ENCODE measurements around the gene ZNF117.
"Not testable (repeated sequence)": the region's sequence is repeated elsewhere in the genome, so short reads cannot be mapped to it uniquely, and the experiment has no call there.

Gene ZNF117

GRCh38 chr7:64996305-64996704 is 5.5 kb upstream of the ZNF117 start:
- DNase-seq, result no peak

GRCh38 chr7:64993901-64994300 is 3.1 kb upstream of the ZNF117 start:
- DNase-seq, result no peak

DNA sequence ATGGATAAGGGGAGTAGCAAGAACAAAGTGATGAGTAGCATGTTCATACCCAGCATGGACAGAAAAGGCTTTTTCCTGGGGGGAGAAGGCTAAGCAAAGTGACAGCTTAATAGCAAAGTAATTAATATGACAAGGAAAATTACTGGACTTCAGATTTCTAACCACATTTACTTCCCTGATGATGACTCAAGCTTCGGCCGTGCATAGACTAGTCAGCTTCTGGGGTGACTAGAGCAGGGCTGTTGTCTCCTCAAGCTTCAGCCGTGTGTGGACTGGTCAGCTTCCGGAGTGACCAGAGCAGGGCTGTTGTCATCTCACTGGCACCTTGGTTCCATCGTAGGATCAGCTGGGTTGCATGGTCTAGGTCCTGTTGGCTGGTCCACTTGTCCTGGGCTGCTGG is 2.1 kb upstream of the ZNF117 start:
- DNase-seq, result no peak

GRCh38 chr7:64990216-64990615 is 620 bp downstream of the ZNF117 start:
- DNase-seq, result no peak

DNA sequence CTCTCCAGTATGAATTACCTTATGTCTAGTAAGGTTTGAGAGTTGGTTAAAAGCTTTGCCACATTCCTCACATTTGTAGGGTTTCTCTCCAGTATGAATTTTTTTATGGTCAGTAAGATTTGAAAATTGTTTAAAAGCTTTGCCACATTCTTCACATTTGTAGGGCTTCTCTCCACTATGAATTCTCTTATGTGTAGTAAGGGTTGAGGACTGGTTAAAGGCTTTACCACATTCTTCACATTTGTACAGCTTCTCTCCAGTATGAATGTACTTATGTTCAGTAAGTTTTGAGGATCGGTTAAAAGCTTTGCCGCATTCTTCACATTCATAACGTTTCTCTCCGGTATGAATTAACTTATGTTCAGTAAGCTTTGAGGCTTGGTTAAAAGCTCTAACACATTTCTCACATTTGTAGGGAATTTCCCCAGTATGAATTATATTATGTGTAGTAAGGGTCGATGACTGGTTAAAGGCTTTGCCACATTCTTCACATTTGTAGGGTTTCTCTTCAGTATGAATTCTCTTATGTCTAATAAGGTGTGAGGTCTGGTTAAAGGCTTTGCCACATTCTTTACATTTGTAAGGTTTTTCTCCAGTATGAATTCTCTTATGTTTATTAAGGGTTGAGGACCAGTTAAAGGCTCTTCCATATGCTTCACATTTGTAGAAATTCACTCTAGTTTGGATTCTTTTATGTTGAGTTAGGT is 12.2 kb downstream of the ZNF117 start:
- DNase-seq, result no peak

DNA sequence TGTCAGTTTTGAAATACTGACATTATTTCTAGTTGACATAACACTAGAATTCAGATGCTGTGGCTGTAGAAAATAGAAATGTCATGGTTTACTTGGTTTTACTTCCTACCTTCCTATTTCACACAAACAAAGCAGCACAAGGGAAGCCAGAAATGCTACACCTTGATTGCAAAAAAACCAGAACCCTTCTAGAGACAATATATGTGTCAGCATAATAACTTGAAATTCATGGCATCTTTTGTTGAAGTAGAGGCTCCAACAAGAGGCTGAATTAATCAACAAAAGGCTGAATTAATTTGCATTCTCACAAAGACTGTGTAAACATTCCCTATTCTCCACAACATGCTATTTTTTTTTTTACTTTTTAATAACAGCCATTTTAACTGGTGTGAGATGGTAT is 25.2 kb downstream of the ZNF117 start:
- DNase-seq, result no peak

DNA sequence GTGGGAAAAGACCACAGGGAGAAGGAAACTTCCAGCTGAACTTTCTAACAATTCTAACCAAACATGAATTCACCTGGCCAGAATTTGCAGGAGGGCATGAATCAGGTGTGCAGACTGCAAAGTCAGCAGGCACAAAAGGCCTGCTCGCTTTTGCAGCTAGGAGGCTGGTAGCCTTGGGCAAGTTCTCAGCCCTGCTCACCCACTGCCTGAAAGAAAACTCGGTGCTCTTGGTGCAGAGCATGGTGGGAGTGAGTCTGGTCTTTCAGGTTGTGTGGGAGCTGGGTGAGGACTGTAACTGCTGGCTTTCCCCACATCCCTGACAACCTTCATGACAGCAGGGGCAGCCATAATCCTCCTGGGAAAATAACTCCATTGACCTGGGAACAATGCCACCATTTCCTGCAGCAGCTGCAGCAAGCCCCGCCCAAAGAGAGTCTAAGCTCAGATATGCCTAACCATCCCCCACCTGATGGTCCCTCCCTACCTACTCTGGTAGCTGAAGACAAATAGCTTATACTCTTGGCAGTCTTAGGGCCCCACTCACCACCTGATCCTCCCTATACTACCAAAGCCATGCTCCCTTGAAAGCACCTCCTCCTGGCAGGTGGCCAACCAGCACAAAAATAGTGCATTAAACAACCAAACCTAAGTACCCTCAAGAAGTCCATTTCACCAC is 31.6 kb downstream of the ZNF117 start:
- no peak for DNase-seq

DNA sequence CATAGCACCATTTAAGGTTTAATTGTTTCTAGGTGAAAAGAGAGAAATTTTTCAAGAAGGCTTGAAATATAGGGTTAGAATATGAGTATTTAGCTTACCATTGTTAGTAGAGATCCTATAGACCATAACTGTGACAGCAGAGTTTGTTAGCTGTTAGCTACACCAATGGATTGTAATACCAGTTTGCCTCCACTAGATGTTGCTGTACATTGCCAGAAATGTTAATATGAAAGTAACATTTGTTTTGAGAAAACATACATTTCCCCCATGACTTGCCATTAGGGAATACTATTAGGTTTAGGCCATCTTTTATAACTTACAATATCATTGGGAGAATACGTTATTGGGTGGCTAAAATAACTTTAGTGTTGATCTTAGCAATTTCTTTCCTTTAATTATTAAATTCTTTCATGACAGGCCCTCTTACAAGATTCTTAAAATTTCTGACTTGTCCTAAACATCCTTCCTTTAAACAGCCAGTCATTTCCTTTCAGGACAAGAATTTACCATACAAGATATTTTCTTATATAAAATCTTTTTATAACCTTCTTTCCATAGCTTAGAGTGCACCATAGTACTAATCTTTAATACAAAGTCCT is 39.5 kb downstream of the ZNF117 start:
- no peak for DNase-seq

DNA sequence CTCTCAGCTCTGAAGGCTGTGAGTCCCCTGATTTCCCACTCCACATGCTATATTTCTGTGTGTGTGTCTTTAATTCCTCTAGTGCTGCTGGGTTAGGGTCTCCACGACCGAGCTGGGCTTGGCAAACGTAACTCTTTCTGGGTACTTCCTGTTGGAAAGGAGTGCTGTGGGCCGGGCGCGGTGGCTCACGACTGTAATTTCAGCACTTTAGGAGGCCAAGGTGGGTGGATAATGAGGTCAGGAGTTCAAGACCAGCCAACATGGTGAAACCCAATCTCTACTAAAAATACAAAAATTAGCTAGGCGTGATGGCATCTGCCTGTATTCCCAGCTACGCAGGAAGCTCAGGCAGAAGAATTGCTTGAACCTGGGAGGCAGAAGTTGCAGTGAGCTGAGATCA is 40.2 kb downstream of the ZNF117 start:
- not testable (repeated sequence) for DNase-seq

DNA sequence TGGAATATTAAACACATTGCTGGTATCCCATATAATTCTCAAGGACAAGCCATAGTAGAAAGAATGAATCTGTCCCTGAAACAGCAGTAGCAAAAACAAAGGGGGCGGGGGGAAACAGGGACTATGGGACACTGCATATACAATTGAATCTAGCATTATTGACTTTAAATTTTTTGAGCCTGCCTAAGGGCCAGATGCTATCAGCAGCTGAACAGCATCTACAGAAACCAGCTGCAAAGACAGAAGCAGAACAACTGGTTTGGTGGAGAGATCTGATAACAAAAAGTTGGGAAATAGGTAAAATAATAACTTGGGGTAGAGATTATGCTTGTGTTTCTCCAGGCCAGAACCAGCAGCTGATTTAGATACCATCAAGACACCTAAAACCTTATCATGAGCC is 42.1 kb downstream of the ZNF117 start:
- DNase-seq, result not testable (repeated sequence)

DNA sequence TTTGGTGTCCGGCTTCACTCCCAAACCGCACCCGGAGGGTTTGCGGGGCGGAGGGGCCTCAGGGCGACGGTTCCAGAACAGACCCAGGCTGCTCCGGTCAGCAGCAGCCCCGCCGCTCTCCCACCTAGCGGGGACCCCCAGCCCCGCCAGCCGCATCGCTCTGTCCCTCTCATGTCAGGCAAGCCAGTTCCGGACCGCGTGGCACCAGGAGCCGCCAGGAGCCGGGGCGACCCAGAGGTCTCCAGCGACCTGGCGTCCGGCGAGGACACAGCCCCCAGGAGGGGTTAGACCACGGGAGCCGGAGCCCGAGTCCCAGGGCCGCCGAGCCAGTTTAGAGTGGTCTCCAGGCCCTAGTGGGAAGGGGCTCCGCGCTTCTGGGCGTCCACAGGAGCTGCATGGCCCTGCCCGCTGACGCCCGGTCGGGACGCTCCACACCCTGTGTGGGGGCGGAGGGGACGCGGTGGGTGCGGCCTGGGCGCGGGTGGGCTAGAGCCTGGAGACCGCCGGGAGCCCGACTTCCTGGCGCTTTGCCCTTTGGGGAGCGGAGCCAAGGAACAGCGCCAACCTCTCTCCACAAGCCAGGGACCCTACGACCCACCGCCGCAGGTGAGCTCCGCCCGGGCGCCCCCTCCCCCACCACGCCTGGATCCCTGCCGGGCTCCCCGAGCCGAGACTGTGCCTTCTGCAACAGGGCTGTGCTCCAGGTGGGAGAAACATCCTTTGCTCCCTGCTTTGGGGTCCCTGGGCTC is 43.4 kb downstream of the ZNF117 start:
- no peak for DNase-seq

DNA sequence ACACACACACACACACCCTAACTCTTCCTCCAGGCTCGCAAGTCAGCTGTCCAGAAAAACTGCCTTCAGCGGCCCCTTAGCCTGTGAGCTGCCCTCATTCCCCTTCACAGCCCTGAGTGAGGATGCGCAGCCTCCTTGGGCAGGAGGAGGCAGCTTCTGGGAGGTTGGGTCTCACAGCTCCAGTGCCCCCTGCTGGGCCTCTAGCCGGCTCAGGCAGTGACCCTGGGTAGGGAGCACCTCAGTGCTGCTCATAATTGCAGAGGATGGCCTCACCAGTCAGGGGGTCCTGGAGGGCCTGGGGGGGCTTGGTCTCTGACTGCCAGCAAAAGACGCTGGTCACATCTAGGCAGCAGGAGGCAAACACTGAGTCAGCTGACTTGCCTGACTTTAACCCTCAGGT is 44.1 kb downstream of the ZNF117 start:
- DNase-seq, result no peak

GRCh38 chr7:64945503-64946175 is 45.2 kb downstream of the ZNF117 start:
- no peak for DNase-seq

- not testable (repeated sequence) for DNase-seq
Observed at GRCh38 chr7:64944667-64945502, 46.0 kb downstream of the ZNF117 start.

GRCh38 chr7:64940021-64940420 is 50.8 kb downstream of the ZNF117 start:
- not testable (repeated sequence) for DNase-seq

- DNase-seq, result no peak
Observed at GRCh38 chr7:64938540-64938939, 52.3 kb downstream of the ZNF117 start.

GRCh38 chr7:64934478-64934877 is 56.4 kb downstream of the ZNF117 start:
- DNase-seq, result no peak

- DNase-seq, result not testable (repeated sequence)
Observed at GRCh38 chr7:64928252-64929187, 62.3 kb downstream of the ZNF117 start.

All from activated gamma-delta T cell treated with Interleukin-2 at 50 U/mL for 16 hours (primary cell).